Measurements from ENCODE around the gene GALNT7. TPM values are rescaled to one million over a fixed set of nuclear protein-coding genes. Genes with fewer than 3 reads are reported as not detected.
A peak's percentile ranks its signal among the peaks of the same experiment; 100 is the strongest.

GALNT7 gene
- total RNA-seq, 1 experiment from 2014 or later: 156 TPM

GRCh38 chr4:173332021-173332487 lies 163.4 kb downstream of the GALNT7 start:
- Histone ChIP-seq H3K9me3 (ENCODE audit: control insufficient read depth, insufficient read depth, low read depth, low read length) (no peaks in the 10 kb centered on the region), H3K4me3 (ENCODE audit: low read depth in 2 of 2, low read length in 2 of 2) (peak overlapping the region; percentile 86 to 91), H3K27me3 (ENCODE audit: control insufficient read depth, insufficient read depth, low read length) (no peaks in the 10 kb centered on the region), H3K36me3 (ENCODE audit: control insufficient read depth, insufficient read depth, low read length) (peaks cover 12% of the 10 kb centered on the region), H3K27ac (ENCODE audit: low read length) (peak overlapping the region; percentile 91), H3K4me1 (ENCODE audit: control insufficient read depth, insufficient read depth, low read length) (peaks cover 11% of the 10 kb centered on the region; the same call in 1 of the 2 replicates)
- ATAC-seq (no peak), DNase-seq (ENCODE audit: low read depth, low spot score) (no peak)
- in situ Hi-C loops (cut with HindIII; ENCODE audit: low pct_unique_long_range_greater_than_20kb, low sequenced_read_pairs) (no loop called here), intact Hi-C loops (cut with micrococcal nuclease; ENCODE audit: unreplicated experiment) (loop anchor here (5.0 kb wide), 1 partner anchor 35 kb away; no protein-coding TSS in a partner anchor)
- no peak for TF ChIP-seq CTCF (IDR thresholded peaks at IDR 0.05)
- TF ChIP-seq TCF7L2 (IDR thresholded peaks at IDR 0.05; ENCODE audit: low read depth, low read length): no peak
- no peak for TF ChIP-seq SIN3A (IDR thresholded peaks at IDR 0.05; ENCODE audit: borderline replicate concordance, insufficient read depth, low read depth, low read length)
- no peak for TF ChIP-seq REST (IDR thresholded peaks at IDR 0.05; ENCODE audit: insufficient read depth in 1 of 2, low read depth in 2 of 2, low read length in 1 of 2)
- TF ChIP-seq POLR2AphosphoS5 (IDR thresholded peaks at IDR 0.05; ENCODE audit: low read depth, low read length): no peak
- no TSS peak for BruUV-seq (replicated peaks)
- ChIA-PET CTCF (no interaction called here), POLR2A (no interaction called here)

- Histone ChIP-seq H3K4me3 (ENCODE audit: low read depth in 2 of 2, low read length in 2 of 2) (peak overlapping the region; percentile 86 to 91), H3K4me1 (ENCODE audit: control insufficient read depth, insufficient read depth, low read length) (peaks cover 11% of the 10 kb centered on the region; the same call in 1 of the 2 replicates), H3K9me3 (ENCODE audit: control insufficient read depth, insufficient read depth, low read depth, low read length) (no peaks in the 10 kb centered on the region), H3K27me3 (ENCODE audit: control insufficient read depth, insufficient read depth, low read length) (no peaks in the 10 kb centered on the region), H3K36me3 (ENCODE audit: control insufficient read depth, insufficient read depth, low read length) (peaks cover 12% of the 10 kb centered on the region), H3K27ac (ENCODE audit: low read length) (peak overlapping the region; percentile 91)
- BruUV-seq (replicated peaks): no TSS peak
- TF ChIP-seq POLR2AphosphoS5 (IDR thresholded peaks at IDR 0.05; ENCODE audit: low read depth, low read length) (0 out of 2 replicates have a peak, but pooled peaks have one; percentile 21), SIN3A (IDR thresholded peaks at IDR 0.05; ENCODE audit: borderline replicate concordance, insufficient read depth, low read depth, low read length) (no peak)
- POLR2A ChIA-PET: interaction anchor here (0.7 to 3.1 kb wide), 2 partner anchors 37 to 649 kb away, joined by 3 to 19 read pairs; partner anchors contain the start of gene SAP30
- in situ Hi-C loops (cut with HindIII; ENCODE audit: low pct_unique_long_range_greater_than_20kb, low sequenced_read_pairs) (no loop called here), intact Hi-C loops (cut with micrococcal nuclease; ENCODE audit: unreplicated experiment) (loop anchor here (5.0 kb wide), 1 partner anchor 34 kb away; no protein-coding TSS in a partner anchor)
- ATAC-seq (no peak), DNase-seq (ENCODE audit: low read depth, low spot score) (no peak)
- CTCF ChIA-PET: no interaction called here
Measured at GRCh38 chr4:173332963-173333657, 164.5 kb downstream of the GALNT7 start.
